ENCODE data around the gene MXI1.

The MXI1 gene

GRCh38 chr10:110217662-110218008 is 10.2 kb downstream of the MXI1 start:
- H3K27ac ChIP-seq: no peak overlapping the region
- TF ChIP-seq CTCF (conservative IDR thresholded peaks at IDR 0.05) (no peak), ZFX (IDR thresholded peaks at IDR 0.05) (no peak)

- no peak for TF ChIP-seq CTCF (conservative IDR thresholded peaks at IDR 0.05)
- TF ChIP-seq ZFX (IDR thresholded peaks at IDR 0.05): no peak
- no peak overlapping the region for H3K27ac ChIP-seq
These were observed 11.2 kb downstream of the MXI1 start for GRCh38 chr10:110218632-110219031.

GRCh38 chr10:110219884-110220283 is 12.5 kb downstream of the MXI1 start:
- no peak overlapping the region for H3K27ac ChIP-seq
- TF ChIP-seq CTCF (conservative IDR thresholded peaks at IDR 0.05) (no peak), ZFX (IDR thresholded peaks at IDR 0.05) (no peak)

- TF ChIP-seq ZFX (IDR thresholded peaks at IDR 0.05) (no peak), CTCF (conservative IDR thresholded peaks at IDR 0.05) (no peak)
- H3K27ac ChIP-seq: no peak overlapping the region
These were observed 13.0 kb downstream of the MXI1 start for GRCh38 chr10:110220398-110220797.

GRCh38 chr10:110221044-110221720 is 13.8 kb downstream of the MXI1 start:
- TF ChIP-seq ZFX (IDR thresholded peaks at IDR 0.05) (no peak), CTCF (conservative IDR thresholded peaks at IDR 0.05) (no peak)
- no peak overlapping the region for H3K27ac ChIP-seq

GRCh38 chr10:110221721-110222261 is 14.4 kb downstream of the MXI1 start:
- H3K27ac ChIP-seq: no peak overlapping the region
- TF ChIP-seq ZFX (IDR thresholded peaks at IDR 0.05) (no peak), CTCF (conservative IDR thresholded peaks at IDR 0.05) (no peak)

- TF ChIP-seq CTCF (conservative IDR thresholded peaks at IDR 0.05): no peak
- TF ChIP-seq ZFX (IDR thresholded peaks at IDR 0.05): no peak
- H3K27ac ChIP-seq: no peak overlapping the region
These were observed 15.4 kb downstream of the MXI1 start for GRCh38 chr10:110222641-110223297.
